GM19397 (cell line): ENCODE data around the gene SGSM1.

Experiments
- ATAC-seq: cut with Tn5 transposase; IDR thresholded peaks from one replicate; pipeline ENCODE4 v1.9.1; 2021; ENCODE audit warnings: mild to moderate bottlenecking, moderate library complexity; ENCODE audit not compliant: unreplicated experiment

SGSM1 gene, protein sequence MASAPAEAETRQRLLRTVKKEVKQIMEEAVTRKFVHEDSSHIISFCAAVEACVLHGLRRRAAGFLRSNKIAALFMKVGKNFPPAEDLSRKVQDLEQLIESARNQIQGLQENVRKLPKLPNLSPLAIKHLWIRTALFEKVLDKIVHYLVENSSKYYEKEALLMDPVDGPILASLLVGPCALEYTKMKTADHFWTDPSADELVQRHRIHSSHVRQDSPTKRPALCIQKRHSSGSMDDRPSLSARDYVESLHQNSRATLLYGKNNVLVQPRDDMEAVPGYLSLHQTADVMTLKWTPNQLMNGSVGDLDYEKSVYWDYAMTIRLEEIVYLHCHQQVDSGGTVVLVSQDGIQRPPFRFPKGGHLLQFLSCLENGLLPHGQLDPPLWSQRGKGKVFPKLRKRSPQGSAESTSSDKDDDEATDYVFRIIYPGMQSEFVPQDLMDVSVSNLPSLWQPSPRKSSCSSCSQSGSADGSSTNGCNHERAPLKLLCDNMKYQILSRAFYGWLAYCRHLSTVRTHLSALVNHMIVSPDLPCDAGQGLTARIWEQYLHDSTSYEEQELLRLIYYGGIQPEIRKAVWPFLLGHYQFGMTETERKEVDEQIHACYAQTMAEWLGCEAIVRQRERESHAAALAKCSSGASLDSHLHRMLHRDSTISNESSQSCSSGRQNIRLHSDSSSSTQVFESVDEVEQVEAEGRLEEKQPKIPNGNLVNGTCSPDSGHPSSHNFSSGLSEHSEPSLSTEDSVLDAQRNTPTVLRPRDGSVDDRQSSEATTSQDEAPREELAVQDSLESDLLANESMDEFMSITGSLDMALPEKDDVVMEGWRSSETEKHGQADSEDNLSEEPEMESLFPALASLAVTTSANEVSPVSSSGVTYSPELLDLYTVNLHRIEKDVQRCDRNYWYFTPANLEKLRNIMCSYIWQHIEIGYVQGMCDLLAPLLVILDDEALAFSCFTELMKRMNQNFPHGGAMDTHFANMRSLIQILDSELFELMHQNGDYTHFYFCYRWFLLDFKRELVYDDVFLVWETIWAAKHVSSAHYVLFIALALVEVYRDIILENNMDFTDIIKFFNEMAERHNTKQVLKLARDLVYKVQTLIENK

DNA sequence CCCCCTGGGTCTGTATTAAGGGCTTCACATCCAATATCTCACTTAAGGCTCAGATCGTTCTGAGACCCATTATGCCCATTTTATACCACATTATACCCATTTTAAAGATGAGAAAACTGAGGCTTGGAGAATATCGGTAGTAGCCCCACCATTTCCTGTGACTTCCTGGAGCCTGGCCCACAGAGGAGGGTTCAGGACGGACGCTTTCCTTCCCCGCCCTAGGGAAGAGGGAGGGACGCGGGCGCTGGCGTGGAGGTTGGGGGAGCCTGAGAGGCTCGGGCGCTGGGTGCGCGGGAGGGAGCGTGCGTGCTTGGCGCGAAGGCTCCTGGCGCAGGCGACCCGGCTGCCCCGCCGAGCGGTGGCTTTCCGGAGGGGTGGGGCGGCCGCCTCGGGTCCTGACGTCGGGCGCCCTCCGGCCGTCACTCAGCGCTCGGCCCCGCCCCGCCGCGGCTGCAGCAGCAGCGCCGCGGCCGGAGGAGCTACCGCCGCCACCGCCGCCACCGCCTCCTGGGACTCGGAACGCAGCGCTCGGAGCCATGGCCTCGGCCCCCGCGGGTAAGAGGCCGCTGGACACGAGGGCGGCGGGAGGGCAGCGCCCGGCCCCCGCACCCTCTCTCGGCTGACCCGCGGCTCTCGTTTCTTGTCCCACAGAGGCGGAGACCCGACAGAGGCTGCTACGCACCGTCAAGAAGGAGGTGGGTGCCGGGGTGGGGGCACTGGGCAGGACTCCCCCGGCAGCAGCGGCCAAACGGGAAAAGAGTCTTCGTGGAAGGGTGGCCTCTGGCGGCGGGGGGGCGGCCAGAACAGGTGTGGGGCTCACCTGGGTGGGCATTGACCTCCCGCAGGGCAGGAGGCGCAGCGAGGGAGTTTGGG lies at the start of gene SGSM1:
Gene SGSM1, plus strand, starts transcription at position 422 of the 873 bp plus-strand sequence. Its CDS starts 115 bp downstream, at position 537.
- ATAC-seq = peak; percentile 61

DNA sequence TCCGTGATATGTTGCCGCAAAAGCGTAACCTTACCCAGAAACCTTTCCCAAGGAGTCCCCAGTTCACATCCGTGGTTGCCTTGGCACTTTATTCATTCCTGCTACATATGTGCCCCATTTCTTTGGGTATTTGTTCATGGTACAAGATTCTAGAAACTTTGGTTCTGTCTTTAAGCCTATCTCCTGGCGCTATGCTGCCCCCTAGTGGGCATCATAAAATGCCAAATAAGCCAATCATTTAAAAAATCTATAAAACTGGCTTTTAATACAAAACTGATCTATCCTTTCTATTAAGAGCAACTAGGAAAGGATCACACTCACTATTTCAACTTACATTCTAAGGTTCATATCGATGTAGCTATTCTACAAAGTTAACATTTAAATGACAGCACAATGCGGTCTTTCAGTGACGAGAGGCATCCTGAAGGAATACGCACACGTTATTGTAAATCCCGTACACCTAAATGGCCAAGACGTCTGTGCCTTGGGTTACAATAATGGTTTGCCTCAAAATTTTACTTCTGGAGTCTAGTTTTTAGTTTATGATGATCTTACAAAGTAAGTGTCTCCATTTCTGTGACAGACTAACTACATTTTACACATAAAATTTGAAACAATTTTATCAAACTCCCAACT lies 47.7 kb upstream of the SGSM1 start:
- no peak for ATAC-seq

DNA sequence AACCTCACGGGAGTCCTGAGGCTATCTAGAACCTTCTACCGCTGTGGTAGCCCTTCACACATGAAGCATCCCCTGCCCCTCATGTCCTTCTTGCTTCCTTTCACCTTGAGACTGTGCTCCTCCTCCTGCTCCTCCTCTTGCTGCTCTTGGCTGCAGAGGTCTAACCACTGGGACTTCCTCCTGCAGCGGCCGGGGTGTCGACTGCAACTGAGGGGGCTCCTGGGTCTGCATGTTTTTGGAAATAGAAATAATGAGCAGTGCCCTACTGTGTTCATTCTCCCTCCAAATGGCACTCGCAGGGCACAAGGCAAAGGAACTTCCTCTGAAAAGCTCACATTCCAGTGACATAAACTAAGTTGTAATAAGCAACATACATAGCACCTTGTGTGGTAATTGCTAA lies 46.2 kb upstream of the SGSM1 start:
- ATAC-seq = no peak

DNA sequence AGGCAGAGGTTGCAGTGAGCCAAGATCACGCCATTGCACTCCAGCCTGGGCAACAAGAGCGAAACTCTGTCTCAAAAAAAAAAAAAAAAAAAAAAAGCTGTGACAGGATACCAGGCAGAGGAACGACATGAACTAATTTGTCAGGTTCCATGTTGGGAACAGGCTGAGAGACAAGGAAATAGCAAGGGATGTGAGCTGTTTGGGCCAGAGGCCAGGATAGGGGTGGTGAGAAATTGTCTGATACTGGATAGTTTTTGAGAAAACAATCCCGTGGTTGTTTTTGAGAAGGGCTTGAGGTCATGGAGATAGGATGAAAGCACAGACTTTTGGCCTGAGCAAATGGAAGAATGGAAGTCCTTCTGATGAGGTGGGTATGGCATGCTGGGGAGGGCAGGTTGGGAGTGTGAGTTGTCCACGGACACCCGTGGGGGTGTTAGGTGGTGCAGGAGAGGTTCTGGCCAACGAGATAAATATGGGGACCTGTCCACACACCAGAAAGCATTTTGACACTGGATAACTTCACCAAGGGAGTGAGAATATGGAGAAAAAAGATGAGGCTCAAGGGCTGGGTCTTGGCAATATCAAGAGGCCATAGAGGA lies 45.2 kb upstream of the SGSM1 start:
- ATAC-seq = no peak

DNA sequence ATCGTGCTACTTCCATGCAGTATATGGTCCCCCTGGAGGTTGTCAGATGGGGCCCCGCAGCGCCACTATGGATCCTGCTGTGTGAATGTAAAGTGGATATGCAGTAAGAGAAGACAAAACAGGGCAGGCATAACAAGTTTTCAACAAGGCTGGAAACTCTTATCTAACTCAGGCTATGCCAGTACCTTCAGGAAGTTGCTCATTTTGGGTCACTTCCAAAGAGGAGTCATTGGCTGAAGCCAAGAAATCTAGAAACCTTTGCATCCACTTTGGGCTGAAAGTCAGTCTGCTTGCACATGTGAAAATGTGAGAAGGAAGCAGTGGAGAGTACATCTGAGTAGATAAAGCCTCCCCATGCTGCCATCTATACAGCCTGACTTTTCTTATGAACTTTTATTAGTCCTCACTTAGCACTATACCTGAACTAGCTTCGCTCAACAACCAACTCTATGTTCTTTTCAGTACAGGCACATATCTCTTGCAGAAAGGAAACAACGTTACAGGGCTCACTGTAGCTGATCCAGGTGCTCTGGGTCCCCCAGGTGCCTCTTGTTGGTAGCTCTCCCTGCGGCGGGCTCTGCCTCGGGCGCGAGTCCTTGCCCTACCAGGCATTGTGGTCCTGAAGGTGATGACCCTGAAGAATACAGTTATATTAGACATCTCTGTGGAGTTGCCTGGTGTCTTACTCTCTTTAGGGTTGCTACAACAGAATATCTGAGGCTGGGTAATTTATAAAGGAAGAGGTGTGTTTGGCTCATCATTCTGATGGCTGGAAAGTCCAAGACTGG lies 43.9 kb upstream of the SGSM1 start:
- ATAC-seq = no peak

DNA sequence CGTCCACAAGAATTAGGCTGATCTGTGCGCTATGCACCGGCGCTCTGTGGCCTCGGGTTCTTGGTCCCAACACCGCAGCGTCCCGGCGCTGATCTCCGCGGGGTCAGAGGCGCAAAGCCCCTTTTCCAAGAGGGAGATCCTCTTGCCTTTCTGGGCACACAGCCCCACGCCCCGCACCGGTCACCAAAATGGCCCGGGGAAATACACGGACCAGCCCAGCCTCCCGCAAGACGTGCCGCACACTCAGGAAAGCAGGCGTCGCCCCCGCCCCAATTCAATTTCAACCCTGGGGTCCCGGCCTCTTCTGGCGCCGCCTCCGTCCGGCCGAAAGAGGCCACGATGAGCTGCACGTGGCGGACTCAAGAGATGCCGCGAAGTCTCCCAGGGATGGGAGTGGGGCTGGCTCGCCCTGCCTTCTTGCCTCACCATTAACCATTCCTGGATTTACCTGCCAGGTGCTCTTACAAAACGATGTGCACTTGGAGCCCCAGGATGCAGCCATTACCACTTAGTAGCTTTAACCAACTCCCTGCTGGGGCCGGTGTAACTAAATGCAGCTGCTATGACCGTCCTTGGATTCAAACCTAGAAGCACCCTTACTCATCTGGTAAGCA lies 42.0 kb upstream of the SGSM1 start:
- no peak for ATAC-seq

DNA sequence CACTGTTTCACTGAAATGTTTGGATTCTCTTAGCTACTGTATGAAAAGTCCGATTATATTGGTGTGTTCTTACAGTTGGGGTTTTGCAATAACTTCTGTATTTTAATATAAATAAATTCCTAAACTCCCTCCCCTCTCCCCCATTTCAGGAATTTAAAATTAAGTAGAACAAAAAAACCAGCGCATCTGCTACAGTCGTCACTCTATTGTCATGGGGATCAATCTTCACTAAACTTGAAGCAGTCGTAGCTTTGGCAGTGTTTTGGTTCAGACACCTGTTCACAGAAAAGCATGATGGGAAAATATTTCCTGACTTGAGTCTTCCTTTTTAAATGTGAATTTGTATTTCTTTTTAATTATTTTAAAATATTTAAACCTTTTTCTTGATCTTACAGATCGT lies 40.8 kb upstream of the SGSM1 start:
- ATAC-seq = no peak

DNA sequence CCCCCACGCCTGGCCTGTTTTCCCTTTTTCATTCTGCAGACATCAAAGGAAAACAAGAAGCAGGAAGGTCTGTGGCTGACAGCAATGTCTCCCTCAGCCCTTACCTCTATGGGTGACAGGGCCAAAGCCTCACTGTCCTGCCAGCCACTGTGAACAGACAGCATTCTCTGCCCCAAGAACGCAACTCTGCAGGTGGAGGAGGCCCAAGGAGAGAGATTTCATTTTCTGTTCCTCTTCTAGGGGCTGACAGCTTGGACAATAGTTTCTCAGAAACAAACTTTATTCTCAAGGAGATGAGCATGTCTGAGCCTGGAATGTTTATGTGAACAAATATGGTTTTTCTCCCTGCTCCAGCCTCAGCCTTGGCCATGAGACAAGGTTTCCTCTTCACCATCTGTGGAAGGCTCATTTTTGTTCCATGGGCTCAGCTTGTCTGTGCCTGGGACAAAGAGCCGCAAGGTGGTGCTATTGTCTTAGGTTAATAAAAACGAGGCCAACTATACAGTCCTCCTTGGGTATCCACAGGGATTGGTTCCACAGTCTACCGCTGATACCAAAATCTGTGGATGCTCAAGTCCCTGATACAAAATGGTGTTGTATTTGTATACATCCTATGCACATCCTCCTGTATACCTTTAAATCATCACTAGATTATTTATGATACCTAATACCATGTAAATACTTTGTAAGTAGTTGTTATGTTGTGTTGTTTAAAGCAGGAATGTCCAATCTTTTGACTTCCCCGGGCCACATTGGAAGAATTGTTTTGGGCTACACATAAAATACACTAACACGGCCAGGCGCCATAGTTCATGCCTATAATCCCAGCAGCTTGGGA lies 37.3 kb upstream of the SGSM1 start:
- ATAC-seq = no peak

DNA sequence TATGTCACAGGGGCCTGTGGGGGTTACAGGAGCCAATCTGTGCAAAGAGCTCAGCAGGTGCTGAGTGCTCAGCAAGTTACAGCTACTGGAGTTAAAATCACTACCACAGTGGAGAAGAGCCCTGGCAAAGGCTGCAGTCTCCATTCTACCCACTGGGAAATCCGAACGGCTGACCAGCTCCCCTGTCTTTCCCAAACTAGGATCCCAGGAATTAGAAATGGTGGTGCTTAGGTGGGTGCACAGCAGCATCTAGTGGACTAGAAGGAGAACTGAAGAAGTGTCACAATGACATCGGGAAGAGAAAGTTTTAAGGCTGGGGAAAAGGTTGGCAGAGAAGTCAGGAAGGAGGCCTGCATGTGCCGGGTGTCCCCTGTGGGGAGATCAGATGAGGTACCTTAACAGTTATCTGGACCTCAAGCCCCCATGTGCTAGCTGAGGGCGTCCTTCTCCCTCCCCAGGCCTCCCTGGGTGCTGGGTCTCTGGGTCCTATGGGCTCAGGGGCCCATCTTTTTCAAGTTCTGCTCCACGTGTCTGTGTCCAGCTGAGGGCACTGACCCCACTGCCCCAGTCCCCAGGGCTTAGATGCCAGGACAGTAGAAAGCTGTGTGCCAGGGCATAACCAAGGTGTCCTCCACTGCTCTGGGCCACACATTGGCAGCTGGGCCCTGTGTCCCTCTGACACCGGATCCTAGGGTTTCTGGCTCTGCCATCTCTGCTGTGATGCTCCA lies 33.4 kb upstream of the SGSM1 start:
- ATAC-seq = no peak

DNA sequence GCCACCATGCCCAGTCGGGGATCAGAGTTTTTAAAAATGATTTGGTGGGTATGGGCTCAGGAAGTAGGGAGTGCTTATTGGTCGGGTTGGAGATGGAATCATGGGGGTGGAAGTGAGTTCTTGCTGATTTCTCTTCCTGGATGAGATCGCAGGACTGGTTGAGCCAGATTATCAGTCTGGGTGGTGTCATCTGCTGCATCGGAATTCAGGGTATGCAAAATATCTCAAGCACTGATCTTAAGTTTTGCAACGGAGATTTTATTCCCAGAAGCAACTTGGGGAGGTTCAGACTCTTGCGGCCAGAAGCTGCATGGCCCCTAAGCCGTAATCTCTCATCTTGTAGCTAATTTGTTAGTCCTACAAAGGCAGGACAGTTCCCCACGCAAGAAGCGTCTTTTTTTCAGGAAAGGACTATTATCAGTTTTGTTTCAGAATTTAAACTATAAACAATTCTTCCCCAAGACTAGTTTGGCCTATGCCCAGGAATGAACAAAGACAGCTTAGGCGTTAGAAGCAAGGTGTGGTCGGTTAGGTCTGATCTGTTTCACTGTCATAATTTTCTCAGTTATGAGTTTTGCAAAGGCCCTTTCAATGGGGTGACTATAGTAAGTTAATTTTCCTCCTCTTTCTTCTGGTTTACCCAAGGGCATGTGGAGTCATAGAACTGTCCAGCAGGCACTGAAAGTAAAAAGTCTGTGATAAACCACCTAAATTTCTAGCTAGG lies 30.1 kb upstream of the SGSM1 start:
- ATAC-seq = no peak

DNA sequence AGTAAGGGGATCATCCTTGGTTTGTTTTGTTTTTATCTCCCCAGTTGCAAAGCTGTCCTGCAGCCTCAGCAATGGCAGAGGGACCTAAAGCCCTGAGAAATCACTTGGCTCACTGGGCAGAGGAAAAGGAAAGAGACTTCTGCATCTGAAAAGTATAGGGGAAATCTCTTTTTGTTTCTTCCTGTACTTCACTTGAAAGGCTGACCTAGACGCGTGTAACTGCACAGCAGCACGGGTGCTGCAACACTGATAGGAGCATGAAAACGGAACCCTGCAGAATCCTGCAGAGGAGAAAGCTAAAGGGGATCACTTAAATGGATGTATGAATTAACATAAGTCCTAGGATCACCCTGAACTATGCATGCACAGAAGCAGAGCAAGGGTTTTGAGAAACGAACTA lies 29.5 kb upstream of the SGSM1 start:
- no peak for ATAC-seq

DNA sequence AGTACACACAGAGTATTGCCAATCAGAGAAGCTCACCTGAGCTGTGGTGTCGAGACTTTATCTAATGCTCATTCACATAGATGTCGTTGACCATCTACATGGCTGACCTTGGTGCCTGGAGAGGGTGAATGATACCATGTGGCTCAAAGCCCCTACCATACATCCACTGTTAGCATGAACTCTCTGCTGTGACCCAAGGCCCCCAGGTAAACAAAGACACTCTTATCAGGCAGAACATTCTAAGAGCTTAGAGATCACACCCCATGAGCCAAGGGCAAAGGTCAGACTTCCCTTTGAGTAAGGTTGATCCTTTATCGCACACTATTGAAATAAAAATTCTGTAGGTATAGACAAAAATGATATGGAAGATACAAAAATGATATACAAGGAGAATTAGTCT lies 16.5 kb upstream of the SGSM1 start:
- no peak for ATAC-seq

DNA sequence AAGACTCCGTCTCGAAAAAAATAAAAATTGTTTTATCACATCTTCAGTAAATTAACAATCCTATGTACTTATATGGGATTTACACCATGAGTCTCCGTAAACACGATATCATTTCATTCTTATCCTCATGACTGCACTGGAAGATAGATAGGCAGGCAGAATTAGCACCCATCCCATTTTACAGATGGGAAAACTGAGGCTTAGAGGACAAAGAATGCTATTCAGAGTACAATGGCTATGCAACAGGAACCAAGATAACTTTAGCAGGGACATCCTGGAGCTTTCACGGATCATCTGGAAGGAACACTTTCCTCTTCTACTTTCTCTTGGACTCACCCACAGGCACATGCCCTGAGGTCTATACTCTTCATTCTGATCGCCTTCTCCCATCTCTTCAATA lies 14.6 kb upstream of the SGSM1 start:
- no peak for ATAC-seq

DNA sequence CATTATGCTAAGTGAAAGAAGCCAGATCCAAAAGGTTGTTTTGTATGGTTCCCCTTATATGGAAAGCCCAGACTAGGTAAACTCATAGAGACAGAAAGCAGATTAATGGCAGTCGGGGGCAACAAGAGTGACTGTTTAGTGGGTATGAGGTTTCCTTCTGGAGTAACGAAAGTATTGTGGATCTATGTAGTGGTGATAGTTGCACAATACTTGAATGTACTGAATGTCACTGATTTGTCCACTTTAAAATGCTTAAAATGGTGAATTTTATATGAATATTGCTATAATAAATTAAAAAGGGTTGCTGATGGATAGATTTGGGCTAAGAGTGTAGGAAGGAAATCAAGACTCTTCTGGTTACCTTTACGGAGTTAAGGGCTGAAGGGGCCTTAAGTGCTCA lies 10.0 kb upstream of the SGSM1 start:
- no peak for ATAC-seq

DNA sequence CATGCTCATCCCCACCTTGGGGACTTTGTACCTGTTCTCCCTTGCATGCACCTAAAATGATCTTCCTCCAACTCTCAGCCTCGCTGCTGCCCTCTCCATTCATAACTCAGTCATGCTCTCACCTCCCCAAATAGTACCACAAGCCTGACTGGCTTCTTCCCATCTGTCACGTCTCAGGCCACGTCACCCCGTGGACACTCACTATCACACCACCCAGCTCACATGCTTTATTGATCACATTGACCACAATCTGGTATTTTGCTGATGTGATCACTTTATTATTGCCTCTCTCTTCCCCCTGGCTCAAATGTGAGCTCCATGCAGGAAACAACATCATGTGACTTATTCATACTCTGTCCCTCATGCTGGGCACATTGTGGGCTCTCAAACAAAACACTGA lies 9.2 kb upstream of the SGSM1 start:
- no peak for ATAC-seq

DNA sequence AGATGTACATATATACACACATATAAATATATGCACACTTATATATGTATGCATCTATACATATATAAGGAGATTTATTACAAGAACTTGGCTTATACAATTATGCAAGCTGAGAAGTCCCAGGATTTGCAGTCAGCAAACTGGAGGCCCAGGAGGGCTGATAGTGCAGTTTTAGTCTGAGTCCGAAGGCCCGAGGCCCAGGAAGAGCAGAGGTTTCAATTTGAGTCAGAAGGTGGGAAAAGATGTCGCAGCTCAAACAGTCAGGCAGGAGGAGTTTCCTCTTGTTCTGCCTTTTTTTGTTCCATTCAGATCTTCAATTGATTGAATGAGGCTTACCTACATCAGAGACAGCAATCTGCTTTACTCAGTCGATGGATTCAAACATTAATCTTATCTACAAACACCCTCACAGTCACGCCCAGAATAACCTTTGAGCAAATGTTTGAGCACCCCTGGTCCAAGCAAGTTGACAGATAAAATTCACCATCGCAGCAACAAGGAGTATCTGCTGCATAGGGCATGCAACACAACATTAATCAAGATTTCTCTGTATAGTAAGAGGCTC lies 4.0 kb upstream of the SGSM1 start:
- no peak for ATAC-seq
